A549 (cell line): ENCODE results near the gene CAPN2. TPM values are rescaled to one million over a fixed set of nuclear protein-coding genes. Genes with fewer than 3 reads are reported as not detected.
A peak's percentile ranks its signal among the peaks of the same experiment; 100 is the strongest.

Experiments
- ATAC-seq, 2 experiments: fragments of 200-7000 bp in 1 of 2; fragments of >200 bp in 1 of 2; cut with Nextera tagmentation in 1 of 2; cut with Tn5 transposase in 1 of 2; 3 replicates each; pipeline versions ENCODE4 v1.8.0 to v1.9.1; 2018 to 2020; ENCODE audit warnings: mild to moderate bottlenecking in 1 of 2, moderate library complexity in 1 of 2
- CTCF ChIA-PET: fragments of 300-600 bp; sonication (Branson Sonifier 250); formaldehyde crosslinking; extraction: SDS; loops from one replicate; lab custom pipeline; 2021; ENCODE audit warnings: antibody characterized with exemption, inconsistent platforms; lab: Yijun Ruan, JAX
- POLR2A ChIA-PET: fragments of 350-600 bp; formaldehyde crosslinking; extraction: SDS; loops from one replicate; lab custom pipeline; 2021; ENCODE audit warnings: antibody characterized with exemption, inconsistent platforms; lab: Yijun Ruan, JAX
- DNase-seq, 2 experiments: peaks; one replicate each; pipeline versions ENCODE4 v3.0.0 to v3.0.0-alpha.2; 2011 to 2016; ENCODE audit warnings: low read depth in 1 of 2, low spot score in 1 of 2
- FAIRE-seq: peaks from 2 replicates; lab custom pipeline; 2011; peaks lifted over from hg19 to GRCh38; lab: Jason Lieb, UNC
- H3K27ac ChIP-seq, 2 experiments: fragments of >200 bp; sonication (Bioruptor Twin); formaldehyde crosslinking; 3 replicates each; pipeline ENCODE4 v1.5.1; 2016 to 2017
- H3K4me1 ChIP-seq: fragments of >200 bp; sonication (Bioruptor Twin); formaldehyde crosslinking; 3 replicates; pipeline ENCODE4 v1.6.1; 2016
- H3K4me2 ChIP-seq: fragments of >200 bp; sonication (Bioruptor Twin); formaldehyde crosslinking; 3 replicates; pipeline ENCODE4 v1.6.1; 2016
- H3K4me3 ChIP-seq: fragments of >200 bp; sonication (Bioruptor Twin); formaldehyde crosslinking; 3 replicates; pipeline ENCODE4 v1.5.1; 2016
- H3K9me3 ChIP-seq: fragments of >200 bp; sonication (Bioruptor Twin); formaldehyde crosslinking; 3 replicates; pipeline ENCODE4 v1.6.1; 2016
- CEBPB ChIP-seq, 2 experiments: fragments of >200 bp in 1 of 2; sonication (Bioruptor Twin) in 1 of 2; formaldehyde crosslinking in 1 of 2; IDR thresholded peaks; 2 replicates each; pipeline ENCODE4 v1.6.1; 2012 to 2016
- CHD4 ChIP-seq: fragments of 200-600 bp; sonication (generic); IDR thresholded peaks from 2 replicates; pipeline ENCODE4 v1.6.1; 2016; ENCODE audit warnings: antibody characterized with exemption, mild to moderate bottlenecking, borderline replicate concordance
- EHF ChIP-seq: fragments of 250-450 bp; sonication (Bioruptor Pico); IDR thresholded peaks from 2 replicates; pipeline ENCODE4 v1.5.0; 2020; ENCODE audit warnings: mild to moderate bottlenecking
- EP300 ChIP-seq, 2 experiments: fragments of >200 bp; sonication (Bioruptor Twin); formaldehyde crosslinking; IDR thresholded peaks; 2 replicates in 1 of 2; 3 replicates in 1 of 2; pipeline ENCODE4 v1.6.1; 2016 to 2017
- FOSB ChIP-seq: fragments of 250-450 bp; sonication (Bioruptor Pico); IDR thresholded peaks from 2 replicates; pipeline ENCODE4 v1.5.0; 2020; ENCODE audit warnings: mild to moderate bottlenecking, moderate library complexity
- FOXS1 ChIP-seq: fragments of 250-450 bp; sonication (Bioruptor Pico); IDR thresholded peaks from 2 replicates; pipeline ENCODE4 v1.5.0; 2020; ENCODE audit warnings: mild to moderate bottlenecking, moderate library complexity
- GATA3 ChIP-seq: IDR thresholded peaks from 2 replicates; pipeline ENCODE4 v1.6.1; 2012; ENCODE audit warnings: borderline replicate concordance
- HOXA7 ChIP-seq: fragments of 250-450 bp; sonication (Bioruptor Pico); IDR thresholded peaks from 2 replicates; pipeline ENCODE4 v1.5.0; 2020; ENCODE audit warnings: mild to moderate bottlenecking, moderate library complexity
- HOXB5 ChIP-seq: fragments of 250-450 bp; sonication (Bioruptor Pico); IDR thresholded peaks from 2 replicates; pipeline ENCODE4 v1.5.0; 2020; ENCODE audit warnings: mild to moderate bottlenecking, moderate library complexity
- KDM1A ChIP-seq: fragments of 200-600 bp; sonication (generic); IDR thresholded peaks from 2 replicates; pipeline ENCODE4 v1.6.1; 2016; ENCODE audit warnings: low read depth, mild to moderate bottlenecking
- KDM5A ChIP-seq: fragments of 200-600 bp; sonication (generic); IDR thresholded peaks from 2 replicates; pipeline ENCODE4 v1.6.1; 2016; ENCODE audit warnings: antibody characterized with exemption, mild to moderate bottlenecking
- MAX ChIP-seq: IDR thresholded peaks from 2 replicates; pipeline ENCODE4 v1.6.1; 2012
- MYC ChIP-seq: IDR thresholded peaks from 2 replicates; pipeline ENCODE4 v1.6.1; 2012; ENCODE audit warnings: mild to moderate bottlenecking, inconsistent platforms, low read length, improper control_type of control experiment, borderline replicate concordance
- NFE2L2 ChIP-seq: fragments of 150-350 bp; conservative IDR thresholded peaks from 2 replicates; pipeline ENCODE4 v1.6.1; 2014; ENCODE audit warnings: low read length
- NPAS2 ChIP-seq: fragments of 250-450 bp; sonication (Bioruptor Pico); IDR thresholded peaks from 2 replicates; pipeline ENCODE4 v1.8.0; 2022; ENCODE audit warnings: mild to moderate bottlenecking, moderate library complexity, borderline replicate concordance
- NR3C1 ChIP-seq: fragments of >200 bp; sonication (Bioruptor Twin); formaldehyde crosslinking; IDR thresholded peaks from 3 replicates; pipeline ENCODE4 v1.6.1; 2017
- POLR2A ChIP-seq: IDR thresholded peaks from 2 replicates; pipeline ENCODE4 v1.6.1; 2012; ENCODE audit warnings: mild to moderate bottlenecking, low read length
- RARB ChIP-seq: fragments of 250-450 bp; sonication (Bioruptor Pico); IDR thresholded peaks from 2 replicates; pipeline ENCODE4 v1.8.0; 2021; ENCODE audit warnings: mild to moderate bottlenecking, moderate library complexity
- RCOR1 ChIP-seq: fragments of 150-350 bp; IDR thresholded peaks from 2 replicates; pipeline ENCODE4 v1.6.1; 2014; ENCODE audit warnings: antibody characterized with exemption, low read length, low read depth
- REST ChIP-seq: fragments of 200-600 bp; sonication (generic); IDR thresholded peaks from 2 replicates; pipeline ENCODE4 v1.6.1; 2016; ENCODE audit warnings: antibody characterized with exemption, mild to moderate bottlenecking, moderate library complexity
- RFX5 ChIP-seq: fragments of 450-650 bp; IDR thresholded peaks from 2 replicates; pipeline ENCODE4 v1.7.1; 2014; ENCODE audit warnings: antibody characterized with exemption, mild to moderate bottlenecking, moderate library complexity
- SREBF2 ChIP-seq: fragments of 450-650 bp; IDR thresholded peaks from 2 replicates; pipeline ENCODE4 v1.6.1; 2014; ENCODE audit warnings: mild to moderate bottlenecking, moderate library complexity
- WGBS: methylation state at CpG from one replicate; pipeline ENCODE4 v1.1.6; 2017; ENCODE audit errors: missing lambda C conversion rate; 5-methylcytosine and 5-hydroxymethylcytosine counted together
- polyA plus RNA-seq, 4 experiments: library from polyadenylated mRNA; depleted of rRNA in 3 of 4; stranded (reverse); fragments of >200 nt; fragmentation: RNase III in 1 of 4; extraction: RNeasy Plus Mini Kit Qiagen cat#74134 plus additional on column Dnase treatment in 1 of 4; gene quantifications; 2 replicates in 3 of 4; 3 replicates in 1 of 4; pipeline ENCODE4 v1.2.3, GENCODE V29; 2011 to 2017
- TF ChIP-seq, protein P1 (sequence below): IDR thresholded peaks from 2 replicates; pipeline ENCODE4 v1.6.1; 2012
- TF ChIP-seq, protein P2 (sequence below): IDR thresholded peaks from 2 replicates; pipeline ENCODE4 v1.6.1; 2012; ENCODE audit warnings: low read depth, borderline replicate concordance
- TF ChIP-seq, protein P3 (sequence below): fragments of 250-450 bp; sonication (Bioruptor Pico); IDR thresholded peaks from 2 replicates; pipeline ENCODE4 v1.5.0; 2021; ENCODE audit warnings: mild to moderate bottlenecking, moderate library complexity, borderline replicate concordance

The CAPN2 gene
- polyA plus RNA-seq, 2 of the 4 experiments (the other 2 are of a cell fraction): 199 to 300 TPM

GRCh38 chr1:223713546-223714420 lies 1.4 kb downstream of the CAPN2 start:
- Histone ChIP-seq H3K4me1 (peaks cover 84% of the 10 kb centered on the region), H3K4me2 (peak overlapping the region; percentile 88), H3K4me3 (peak overlapping the region; percentile 88), H3K9me3 (no peaks in the 10 kb centered on the region), H3K27ac (peak overlapping the region; percentile 99)
- no peak for DNase-seq
- ChIA-PET CTCF (interaction anchor here (1.5 to 4.2 kb wide), 5 partner anchors 7 to 46 kb away, joined by 3 to 92 read pairs (median 8); no protein-coding TSS in a partner anchor), POLR2A (interaction anchor here (0.7 to 3.2 kb wide), 3 partner anchors 13 to 35 kb away, joined by 3 to 25 read pairs (median 14); no protein-coding TSS in a partner anchor)
- WGBS: 7% methylated on average over 7 of the region's 7 CpGs
- no peak for FAIRE-seq
- TF ChIP-seq EHF (CRISPR knock-in tag): no peak
- no peak for TF ChIP-seq NR3C1
- no peak for TF ChIP-seq CEBPB (IDR thresholded peaks at IDR 0.05)
- TF ChIP-seq, protein P1, sequence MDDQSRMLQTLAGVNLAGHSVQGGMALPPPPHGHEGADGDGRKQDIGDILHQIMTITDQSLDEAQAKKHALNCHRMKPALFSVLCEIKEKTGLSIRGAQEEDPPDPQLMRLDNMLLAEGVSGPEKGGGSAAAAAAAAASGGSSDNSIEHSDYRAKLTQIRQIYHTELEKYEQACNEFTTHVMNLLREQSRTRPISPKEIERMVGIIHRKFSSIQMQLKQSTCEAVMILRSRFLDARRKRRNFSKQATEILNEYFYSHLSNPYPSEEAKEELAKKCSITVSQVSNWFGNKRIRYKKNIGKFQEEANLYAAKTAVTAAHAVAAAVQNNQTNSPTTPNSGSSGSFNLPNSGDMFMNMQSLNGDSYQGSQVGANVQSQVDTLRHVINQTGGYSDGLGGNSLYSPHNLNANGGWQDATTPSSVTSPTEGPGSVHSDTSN: 0 out of 2 replicates have a peak, but pooled peaks have one; percentile 31
- TF ChIP-seq GATA3: no peak
- TF ChIP-seq RCOR1: no peak
- no peak for TF ChIP-seq NFE2L2
- TF ChIP-seq FOXS1 (CRISPR knock-in tag): no peak
- no peak for TF ChIP-seq HOXA7 (CRISPR knock-in tag)
- no peak for TF ChIP-seq FOSB
- no peak for TF ChIP-seq HOXB5
- TF ChIP-seq, protein P2, sequence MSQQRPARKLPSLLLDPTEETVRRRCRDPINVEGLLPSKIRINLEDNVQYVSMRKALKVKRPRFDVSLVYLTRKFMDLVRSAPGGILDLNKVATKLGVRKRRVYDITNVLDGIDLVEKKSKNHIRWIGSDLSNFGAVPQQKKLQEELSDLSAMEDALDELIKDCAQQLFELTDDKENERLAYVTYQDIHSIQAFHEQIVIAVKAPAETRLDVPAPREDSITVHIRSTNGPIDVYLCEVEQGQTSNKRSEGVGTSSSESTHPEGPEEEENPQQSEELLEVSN: peak; percentile 52; the same call in 1 of the 2 replicates
- TF ChIP-seq MAX: peak; percentile 73
- TF ChIP-seq EP300 (IDR thresholded peaks at IDR 0.05): no peak
- no peak for TF ChIP-seq KDM1A
- TF ChIP-seq RFX5: no peak
- TF ChIP-seq POLR2A: no peak
- TF ChIP-seq, protein P3, sequence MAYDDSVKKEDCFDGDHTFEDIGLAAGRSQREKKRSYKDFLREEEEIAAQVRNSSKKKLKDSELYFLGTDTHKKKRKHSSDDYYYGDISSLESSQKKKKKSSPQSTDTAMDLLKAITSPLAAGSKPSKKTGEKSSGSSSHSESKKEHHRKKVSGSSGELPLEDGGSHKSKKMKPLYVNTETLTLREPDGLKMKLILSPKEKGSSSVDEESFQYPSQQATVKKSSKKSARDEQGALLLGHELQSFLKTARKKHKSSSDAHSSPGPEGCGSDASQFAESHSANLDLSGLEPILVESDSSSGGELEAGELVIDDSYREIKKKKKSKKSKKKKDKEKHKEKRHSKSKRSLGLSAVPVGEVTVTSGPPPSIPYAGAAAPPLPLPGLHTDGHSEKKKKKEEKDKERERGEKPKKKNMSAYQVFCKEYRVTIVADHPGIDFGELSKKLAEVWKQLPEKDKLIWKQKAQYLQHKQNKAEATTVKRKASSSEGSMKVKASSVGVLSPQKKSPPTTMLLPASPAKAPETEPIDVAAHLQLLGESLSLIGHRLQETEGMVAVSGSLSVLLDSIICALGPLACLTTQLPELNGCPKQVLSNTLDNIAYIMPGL (CRISPR knock-in tag): no peak
- TF ChIP-seq KDM5A: no peak
- TF ChIP-seq, all 56 proteins: peak for 3
- ATAC-seq: peak in 1 of 2 experiments; percentile 25; a peak in 3 of 6 replicates

DNA sequence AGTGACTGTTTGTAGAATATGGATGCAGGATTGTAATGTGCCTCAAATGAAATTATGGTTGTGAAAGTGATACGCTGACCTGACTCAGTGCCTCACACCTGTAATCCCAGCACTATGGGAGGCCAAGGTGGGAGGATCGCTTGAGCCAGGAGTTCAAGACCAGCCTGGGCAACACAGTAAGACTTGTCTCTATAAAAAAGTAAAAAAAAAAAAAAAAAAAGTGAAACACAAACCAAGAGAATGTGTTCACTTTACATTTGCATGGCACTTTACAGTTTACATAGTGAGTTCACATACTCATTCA lies 2.0 kb downstream of the CAPN2 start:
- peak overlapping the region; percentile 88 for H3K4me2 ChIP-seq
- no peak for DNase-seq
- peak overlapping the region; percentile 99 for H3K27ac ChIP-seq
- H3K4me3 ChIP-seq: peak overlapping the region; percentile 88; the same call in 2 of the 3 replicates
- CTCF ChIA-PET: no interaction called here
- no peak for TF ChIP-seq CHD4
- TF ChIP-seq MYC: no peak
- no peak for TF ChIP-seq POLR2A
- no peak for TF ChIP-seq KDM5A
- no peak for TF ChIP-seq REST
- TF ChIP-seq, protein P2: no peak
- no peak for TF ChIP-seq SREBF2
- no peak for TF ChIP-seq RARB (CRISPR knock-in tag)
- TF ChIP-seq NPAS2 (CRISPR knock-in tag): no peak
- FAIRE-seq: no peak
- no peak for ATAC-seq
- no peaks in the 10 kb centered on the region for H3K9me3 ChIP-seq
- POLR2A ChIA-PET: no interaction called here
- 63% methylated on average over 2 of the region's 2 CpGs for WGBS
- H3K4me1 ChIP-seq: peaks cover 84% of the 10 kb centered on the region
